T-helper 1 cell (primary cell): ENCODE results near the gene TRHDE.
"Not testable (repeated sequence)": the region's sequence is repeated elsewhere in the genome, so short reads cannot be mapped to it uniquely, and the experiment has no call there.

Source experiments
- DNase-seq, 5 donors: peaks; one replicate each; pipeline ENCODE4 v3.0.0-alpha.2; 2012 to 2020

TRHDE gene

GRCh38 chr12:72660174-72660573, 388.0 kb downstream of the TRHDE start:
- DNase-seq: not testable (repeated sequence)

- DNase-seq: no peak
These were observed 401.7 kb downstream of the TRHDE start for GRCh38 chr12:72673853-72674252.

GRCh38 chr12:72676556-72676955, 404.4 kb downstream of the TRHDE start:
- DNase-seq: no peak

GRCh38 chr12:72677139-72677538, 405.0 kb downstream of the TRHDE start:
- DNase-seq: no peak

GRCh38 chr12:72677846-72678245, 405.7 kb downstream of the TRHDE start:
- no peak for DNase-seq

GRCh38 chr12:72679147-72679757, 407.1 kb downstream of the TRHDE start:
- DNase-seq: no peak

- no peak for DNase-seq
These were observed 408.9 kb downstream of the TRHDE start for GRCh38 chr12:72681028-72681427.

DNA sequence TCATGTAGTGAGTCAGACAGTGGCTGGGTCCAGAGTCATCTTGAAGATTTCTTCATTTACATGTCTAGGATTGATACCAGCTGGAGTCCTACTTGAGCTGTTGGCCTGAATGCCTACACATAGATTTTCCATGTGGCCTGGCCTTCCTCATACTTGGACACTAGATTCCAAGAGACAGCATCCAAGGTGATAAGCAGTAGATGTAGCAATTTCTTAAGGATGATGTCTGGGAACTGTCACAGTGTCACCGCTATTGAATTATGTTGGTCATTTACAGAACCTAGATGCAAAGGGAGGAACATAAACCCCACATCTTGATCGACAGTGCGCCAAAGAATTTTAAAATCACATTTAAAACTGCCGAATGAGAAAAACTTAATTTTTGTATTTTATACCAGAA, 412.3 kb downstream of the TRHDE start:
- DNase-seq: no peak

- DNase-seq: no peak
These were observed 420.2 kb downstream of the TRHDE start for GRCh38 chr12:72692338-72692737.

DNA sequence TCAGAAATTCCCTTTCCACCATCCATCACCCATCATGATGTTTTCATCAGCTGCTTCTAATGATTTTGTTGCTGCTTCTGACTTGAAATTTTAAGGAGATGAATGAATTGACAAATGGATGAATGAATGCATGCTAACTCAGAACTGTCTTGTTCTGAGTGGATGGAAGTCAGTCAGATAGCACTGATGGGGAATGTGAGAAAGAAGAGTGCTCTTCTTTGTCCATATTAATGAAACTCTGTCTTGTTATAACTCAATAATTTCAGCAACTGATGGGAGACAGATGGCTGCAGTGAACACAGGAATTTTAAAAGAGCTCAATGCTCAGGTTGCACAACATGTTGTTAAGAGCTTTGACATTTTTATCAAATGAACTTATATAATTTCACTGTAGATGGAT, 422.0 kb downstream of the TRHDE start:
- no peak for DNase-seq

DNA sequence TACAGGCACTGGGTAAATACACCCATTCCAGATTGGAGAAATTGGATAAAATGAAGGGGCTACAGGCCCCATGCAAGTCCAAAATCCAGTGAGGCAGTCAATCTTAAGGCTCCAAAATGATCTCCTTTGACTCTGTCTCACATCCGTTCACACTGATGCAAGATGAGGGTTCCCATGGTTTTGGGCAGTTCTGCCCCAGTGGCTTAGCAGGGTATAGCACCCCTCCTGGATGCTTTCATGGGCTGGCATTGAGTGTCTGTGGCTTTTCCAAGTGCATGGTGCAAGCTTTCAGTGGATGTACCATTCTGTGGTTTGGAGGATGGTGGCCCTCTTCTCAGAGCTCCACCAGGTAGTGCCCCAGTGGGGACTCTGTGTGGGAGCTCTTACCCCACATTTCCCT, 427.2 kb downstream of the TRHDE start:
- no peak for DNase-seq

- not testable (repeated sequence) for DNase-seq
These were observed 439.9 kb downstream of the TRHDE start for GRCh38 chr12:72712025-72712424.

DNA sequence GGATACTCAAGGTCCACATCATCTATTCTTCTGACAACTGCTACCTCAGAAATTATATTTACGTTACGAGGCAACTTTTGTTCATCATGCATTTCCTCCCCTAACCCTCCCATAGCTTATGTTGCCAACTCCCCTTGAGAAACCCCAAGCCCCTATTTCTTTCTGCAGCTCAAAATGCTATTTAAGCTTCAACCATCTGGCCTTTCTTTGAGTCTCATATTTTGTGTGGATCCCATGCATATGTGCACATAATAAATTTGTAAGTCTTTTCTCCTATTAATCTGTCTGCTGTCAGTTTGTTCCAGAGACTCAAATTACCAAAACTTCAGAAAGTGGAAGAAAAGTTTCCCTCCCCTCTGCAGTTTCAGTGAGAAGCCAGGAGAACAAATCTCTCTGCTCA, 444.1 kb downstream of the TRHDE start:
- no peak for DNase-seq

GRCh38 chr12:72717036-72717435, 444.9 kb downstream of the TRHDE start:
- no peak for DNase-seq
